Spleen (tissue), 11 donors: ENCODE data around the gene KRTAP7-1. TPM values are rescaled to one million over a fixed set of nuclear protein-coding genes. Genes with fewer than 3 reads are reported as not detected.
A peak's percentile ranks its signal among the peaks of the same experiment; 100 is the strongest.

ENCODE experiments used
- DNase-seq: peaks from one replicate; pipeline ENCODE4 v3.0.0-alpha.2; 2020
- H3K27ac ChIP-seq, 8 donors: fragments of 200-600 bp; sonication (generic) in 7 of 8; 1 replicate in 4 of 8; 2 replicates in 4 of 8; pipeline versions ENCODE4 v1.5.0 to v1.8.0; 2016 to 2021; ENCODE audit warnings: inconsistent platforms in 4 of 8, mild to moderate bottlenecking in 4 of 8, moderate library complexity in 1 of 8
- H3K27me3 ChIP-seq, 7 donors: fragments of 200-600 bp; sonication (generic) in 6 of 7; replicated peaks in 1 of 7; 1 replicate in 4 of 7; 2 replicates in 3 of 7; pipeline versions ENCODE4 v1.5.0 to v1.8.0; 2016 to 2021; ENCODE audit warnings: inconsistent platforms in 3 of 7, mild to moderate bottlenecking in 1 of 7
- H3K36me3 ChIP-seq, 6 donors: fragments of 200-600 bp; sonication (generic) in 5 of 6; 1 replicate in 4 of 6; 2 replicates in 2 of 6; pipeline versions ENCODE4 v1.5.0 to v1.8.0; 2016 to 2021; ENCODE audit warnings: inconsistent platforms in 2 of 6
- H3K4me1 ChIP-seq, 6 donors: fragments of 200-600 bp; sonication (generic) in 5 of 6; 1 replicate in 3 of 6; 2 replicates in 3 of 6; pipeline versions ENCODE4 v1.5.0 to v1.8.0; 2016 to 2021; ENCODE audit warnings: inconsistent platforms in 3 of 6
- H3K4me3 ChIP-seq, 8 donors: fragments of 200-600 bp; sonication (generic) in 7 of 8; 1 replicate in 4 of 8; 2 replicates in 4 of 8; pipeline versions ENCODE4 v1.5.0 to v1.8.0; 2016 to 2021; ENCODE audit warnings: inconsistent platforms in 4 of 8, mild to moderate bottlenecking in 4 of 8, moderate library complexity in 2 of 8
- H3K9me3 ChIP-seq, 8 donors: fragments of 200-600 bp; sonication (generic) in 7 of 8; 1 replicate in 4 of 8; 2 replicates in 4 of 8; pipeline versions ENCODE4 v1.5.0 to v1.8.0; 2016 to 2021; ENCODE audit warnings: inconsistent platforms in 4 of 8
- POLR2A ChIP-seq, 3 donors: fragments of 450-650 bp; IDR thresholded peaks; one replicate each; pipeline ENCODE4 v1.5.1; 2017; ENCODE audit warnings: antibody characterized with exemption in 3 of 3, mild to moderate bottlenecking in 1 of 3
- POLR2AphosphoS5 ChIP-seq, 3 donors: sonication (generic); formaldehyde crosslinking; IDR thresholded peaks; one replicate each; pipeline ENCODE4 v1.5.1; 2017; ENCODE audit warnings: antibody characterized with exemption in 3 of 3
- WGBS, 5 donors: extraction: QIAGEN DNeasy Blood & Tissue Kit in 3 of 5; methylation state at CpG; one replicate each; pipeline versions ENCODE4 v1.1.5 to v1.1.7; 2013 to 2018; 5-methylcytosine and 5-hydroxymethylcytosine counted together
- intact Hi-C: fragments of 100-400 bp; cut with DNase I; formaldehyde crosslinking; loops from one replicate; pipeline ENCODE4 v1.15.0; 2023; ENCODE audit warnings: low total_unique reads
- polyA plus RNA-seq, 3 donors: library from polyadenylated mRNA; stranded (reverse); fragments of 200-250 nt; gene quantifications; one replicate each; pipeline ENCODE4 v1.2.1, GENCODE V29; 2013
- total RNA-seq, 7 donors: library from RNA; depleted of rRNA in 3 of 7; stranded (reverse); fragments of >200 nt in 3 of 7; fragmentation: NEBNext Ultra II Directional in 4 of 7; extraction: Animal tissue kit (Norgen Biotek cat#: 25700) in 4 of 7; gene quantifications; one replicate each; pipeline versions ENCODE4 v1.1.0 to v1.2.1, GENCODE V29; 2016 to 2021
- TF ChIP-seq, protein P1 (sequence below), 11 experiments: fragments of 200-600 bp in 7 of 11; fragments of 450-650 bp in 4 of 11; sonication (generic) in 4 of 11; IDR thresholded peaks in 8 of 11; conservative IDR thresholded peaks in 3 of 11; 1 replicate in 7 of 11; 2 replicates in 4 of 11; pipeline versions ENCODE4 v1.4.0 to v1.8.0; 2016 to 2021; ENCODE audit warnings: antibody characterized with exemption in 11 of 11, inconsistent platforms in 4 of 11, mild to moderate bottlenecking in 1 of 11
- donor health status: healthy with polysubstance abuse.
- donor health status: DM: no; HTN: no; CAD: no; lungs with moderate emphysema.
- donor health status: DM: no; HTN: no; CAD: no.
- donor health status: Bipolar disorder and iron deficiency.
- donor health status: healthy.
- donor health status: DM: no; HTN: no; CAD: no.
- donor health status: DM: yes; HTN: yes; CAD: no.

The KRTAP7-1 gene
- total and polyA plus RNA-seq, 10 donors: not detected

DNA sequence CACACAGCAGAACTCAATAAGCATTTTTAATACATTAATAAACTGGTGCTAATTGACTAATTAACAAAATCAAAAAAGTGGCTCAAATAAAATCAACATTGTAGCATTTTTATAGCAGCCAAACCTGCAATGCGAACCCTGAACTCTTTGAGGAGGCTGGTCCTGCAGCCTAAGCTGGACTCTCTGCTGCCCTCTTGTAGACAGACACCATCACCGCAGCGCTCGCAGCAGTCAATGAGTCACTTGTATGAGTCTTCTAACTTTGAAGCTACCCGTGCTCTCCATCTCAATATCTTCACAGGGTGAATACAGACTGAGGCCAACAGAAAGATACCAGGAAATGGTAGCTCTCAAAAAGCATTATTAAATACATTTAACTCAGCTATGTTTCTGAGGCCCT, 9.7 kb upstream of the KRTAP7-1 start:
- 28 to 40% (median 34%) methylated on average over 5 of the region's 5 CpGs for WGBS, 5 donors
- DNase-seq: no peak
- intact Hi-C loops: loop anchor here (10.0 kb wide), 1 partner anchor 245 kb away; no protein-coding TSS in a partner anchor

DNA sequence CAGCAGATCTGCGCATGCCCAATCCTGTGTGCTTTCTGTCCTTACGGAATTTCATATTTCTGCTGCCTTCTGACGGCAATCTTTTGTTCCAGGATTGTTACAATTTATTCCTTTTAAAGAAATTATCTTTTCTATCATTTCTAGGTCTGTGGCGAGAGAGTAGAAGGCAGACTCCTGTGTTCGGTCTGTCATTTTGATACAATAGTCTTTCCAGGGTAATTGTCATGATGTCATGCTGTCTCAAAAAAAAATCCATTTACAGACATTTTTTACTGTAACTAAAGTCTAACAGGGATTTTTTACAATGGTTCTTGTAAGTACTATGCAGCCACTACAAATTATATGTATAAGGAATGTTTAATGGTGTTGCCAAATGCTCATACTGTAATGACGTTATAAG, 9.0 kb upstream of the KRTAP7-1 start:
- no peaks in the 10 kb centered on the region for H3K36me3 ChIP-seq
- intact Hi-C loops: loop anchor here (10.0 kb wide), 1 partner anchor 246 kb away; no protein-coding TSS in a partner anchor
- H3K4me1 ChIP-seq: no peaks in the 10 kb centered on the region
- no peaks in the 10 kb centered on the region for H3K27me3 ChIP-seq
- H3K4me3 ChIP-seq: no peak overlapping the region
- DNase-seq: no peak
- 89 to 94% (median 92%) methylated on average over 6 of the region's 6 CpGs for WGBS, 5 donors
- TF ChIP-seq, protein P1, sequence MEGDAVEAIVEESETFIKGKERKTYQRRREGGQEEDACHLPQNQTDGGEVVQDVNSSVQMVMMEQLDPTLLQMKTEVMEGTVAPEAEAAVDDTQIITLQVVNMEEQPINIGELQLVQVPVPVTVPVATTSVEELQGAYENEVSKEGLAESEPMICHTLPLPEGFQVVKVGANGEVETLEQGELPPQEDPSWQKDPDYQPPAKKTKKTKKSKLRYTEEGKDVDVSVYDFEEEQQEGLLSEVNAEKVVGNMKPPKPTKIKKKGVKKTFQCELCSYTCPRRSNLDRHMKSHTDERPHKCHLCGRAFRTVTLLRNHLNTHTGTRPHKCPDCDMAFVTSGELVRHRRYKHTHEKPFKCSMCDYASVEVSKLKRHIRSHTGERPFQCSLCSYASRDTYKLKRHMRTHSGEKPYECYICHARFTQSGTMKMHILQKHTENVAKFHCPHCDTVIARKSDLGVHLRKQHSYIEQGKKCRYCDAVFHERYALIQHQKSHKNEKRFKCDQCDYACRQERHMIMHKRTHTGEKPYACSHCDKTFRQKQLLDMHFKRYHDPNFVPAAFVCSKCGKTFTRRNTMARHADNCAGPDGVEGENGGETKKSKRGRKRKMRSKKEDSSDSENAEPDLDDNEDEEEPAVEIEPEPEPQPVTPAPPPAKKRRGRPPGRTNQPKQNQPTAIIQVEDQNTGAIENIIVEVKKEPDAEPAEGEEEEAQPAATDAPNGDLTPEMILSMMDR (IDR thresholded peaks at IDR 0.05 in 8 of 11, conservative IDR thresholded peaks at IDR 0.05 in 3 of 11): no peak
- TF ChIP-seq POLR2A (IDR thresholded peaks at IDR 0.05): no peak
- TF ChIP-seq POLR2AphosphoS5 (IDR thresholded peaks at IDR 0.05): no peak
- no peaks in the 10 kb centered on the region for H3K9me3 ChIP-seq
- no peak overlapping the region for H3K27ac ChIP-seq

More for the DNA sequence above, 9.7 kb upstream of the KRTAP7-1 start:
- Histone ChIP-seq H3K27ac (no peak overlapping the region), H3K4me1 (no peaks in the 10 kb centered on the region), H3K9me3 (no peaks in the 10 kb centered on the region), H3K27me3 (no peaks in the 10 kb centered on the region), H3K36me3 (no peaks in the 10 kb centered on the region), H3K4me3 (no peak overlapping the region)
- TF ChIP-seq POLR2A (IDR thresholded peaks at IDR 0.05): no peak
- TF ChIP-seq, protein P1 (IDR thresholded peaks at IDR 0.05 in 8 of 11, conservative IDR thresholded peaks at IDR 0.05 in 3 of 11): no peak
- TF ChIP-seq POLR2AphosphoS5 (IDR thresholded peaks at IDR 0.05): no peak

DNA sequence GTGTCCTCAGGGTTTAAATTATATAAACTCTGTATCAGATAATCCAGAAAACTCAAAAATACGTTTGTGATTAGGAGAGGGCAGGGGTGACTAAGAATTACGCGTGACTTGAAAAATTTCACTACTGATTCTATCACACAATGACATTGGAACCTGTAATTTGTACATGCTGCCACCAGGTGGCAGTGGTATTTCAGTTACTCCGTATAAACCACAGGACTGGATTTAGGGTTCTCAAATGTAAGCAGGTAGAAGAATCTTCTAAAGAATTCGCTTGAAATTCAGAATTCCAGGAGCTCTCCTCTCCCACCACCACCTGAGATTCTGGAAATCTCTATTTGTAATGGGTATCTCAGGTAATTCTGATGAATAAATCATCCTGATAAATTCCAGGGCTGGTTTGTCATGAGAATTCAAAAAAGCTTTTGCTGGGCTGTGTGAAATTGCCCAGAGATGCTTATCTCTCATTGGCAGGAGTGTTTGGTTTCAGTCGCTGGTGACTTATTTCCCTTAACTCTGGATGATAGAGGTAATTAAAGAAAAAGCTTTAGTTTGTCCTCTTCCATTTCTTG, 1.7 kb upstream of the KRTAP7-1 start:
- WGBS, 5 donors: 43 to 47% (median 45%) methylated on average over 6 of the region's 6 CpGs
- intact Hi-C loops: loop anchor here (10.0 kb wide), 1 partner anchor 254 kb away; no protein-coding TSS in a partner anchor
- no peak for DNase-seq

More for the DNA sequence above, 1.7 kb upstream of the KRTAP7-1 start:
- TF ChIP-seq POLR2AphosphoS5 (IDR thresholded peaks at IDR 0.05): no peak
- TF ChIP-seq, protein P1 (IDR thresholded peaks at IDR 0.05 in 8 of 11, conservative IDR thresholded peaks at IDR 0.05 in 3 of 11): peak in 9 of 11 experiments; percentile 18 to 55 (median 41)
- no peak overlapping the region for H3K27ac ChIP-seq
- peaks cover 0 to 18% (median 12%) of the 10 kb centered on the region in 8 donors for H3K9me3 ChIP-seq
- H3K4me3 ChIP-seq: no peak overlapping the region
- H3K27me3 ChIP-seq: no peaks in the 10 kb centered on the region
- H3K36me3 ChIP-seq: no peaks in the 10 kb centered on the region
- no peaks in the 10 kb centered on the region for H3K4me1 ChIP-seq
